CD4-positive, alpha-beta T cell (primary cell): ENCODE measurements around the gene CAPN10. TPM values are rescaled to one million over a fixed set of nuclear protein-coding genes. Genes with fewer than 3 reads are reported as not detected.

ENCODE experiments used
- ATAC-seq: fragments of 200-7000 bp; cut with Tn5 transposase; one replicate; pipeline ENCODE4 v1.10.0; 2022; ENCODE audit warnings: mild to moderate bottlenecking; ENCODE audit not compliant: poor library complexity
- CTCF ChIA-PET: fragments of 350-600 bp; sonication (Branson Sonifier 250); formaldehyde crosslinking; loops from one replicate; lab custom pipeline; 2021; ENCODE audit warnings: antibody characterized with exemption, inconsistent platforms; lab: Charles Lee
- POLR2A ChIA-PET: fragments of 350-600 bp; sonication (Branson Sonifier 250); formaldehyde crosslinking; loops from one replicate; lab custom pipeline; 2021; ENCODE audit warnings: antibody characterized with exemption, inconsistent platforms; lab: Charles Lee
- DNase-seq, 14 experiments: peaks; one replicate each; pipeline ENCODE4 v3.0.0-alpha.2; 2013 to 2020; ENCODE audit warnings: mixed read lengths in 2 of 14
- H3K27ac ChIP-seq, 2 donors: one replicate each; pipeline versions ENCODE4 v1.5.1 to v1.7.0; 2013; ENCODE audit warnings: low read length in 2 of 2, low read depth in 1 of 2, mild to moderate bottlenecking in 1 of 2
- H3K27me3 ChIP-seq, 2 experiments: 1 replicate in 1 of 2; 2 replicates in 1 of 2; pipeline versions ENCODE4 v1.6.1 to v1.7.0; 2013; ENCODE audit warnings: low read length in 2 of 2, control low read depth in 1 of 2, mild to moderate bottlenecking in 1 of 2, moderate library complexity in 1 of 2; ENCODE audit not compliant: insufficient read depth in 2 of 2, control insufficient read depth in 1 of 2
- H3K36me3 ChIP-seq: one replicate; pipeline ENCODE4 v1.6.1; 2013; ENCODE audit warnings: low read length, control low read depth; ENCODE audit not compliant: insufficient read depth
- H3K4me1 ChIP-seq: one replicate; pipeline ENCODE4 v1.6.1; 2013; ENCODE audit warnings: low read length, control low read depth; ENCODE audit not compliant: insufficient read depth
- H3K4me3 ChIP-seq: one replicate; pipeline ENCODE4 v1.5.1; 2013; ENCODE audit warnings: mild to moderate bottlenecking, low read length, moderate library complexity
- H3K9me3 ChIP-seq, 2 experiments: 1 replicate in 1 of 2; 2 replicates in 1 of 2; pipeline versions ENCODE4 v1.6.1 to v1.7.0; 2013; ENCODE audit warnings: low read length in 2 of 2, mild to moderate bottlenecking in 2 of 2, control low read depth in 1 of 2, moderate library complexity in 1 of 2; ENCODE audit not compliant: control insufficient read depth in 1 of 2, insufficient read depth in 1 of 2
- H3K27ac Mint-ChIP-seq: one replicate; pipeline ENCODE4 v1.8.0; 2020; ENCODE audit warnings: mixed read lengths
- H3K27me3 Mint-ChIP-seq: one replicate; pipeline ENCODE4 v1.8.0; 2021; ENCODE audit warnings: mixed read lengths
- H3K36me3 Mint-ChIP-seq: one replicate; pipeline ENCODE4 v1.8.0; 2021; ENCODE audit warnings: low read depth, mixed read lengths
- H3K4me1 Mint-ChIP-seq: one replicate; pipeline ENCODE4 v1.8.0; 2021; ENCODE audit warnings: low read depth, mixed read lengths
- H3K4me3 Mint-ChIP-seq: one replicate; pipeline ENCODE4 v1.8.0; 2020; ENCODE audit warnings: mild to moderate bottlenecking, mixed read lengths
- H3K9me3 Mint-ChIP-seq: one replicate; pipeline ENCODE4 v1.8.0; 2020; ENCODE audit warnings: mixed read lengths
- CTCF ChIP-seq: fragments of 200-600 bp; IDR thresholded peaks from one replicate; pipeline ENCODE4 v1.8.0; 2022; ENCODE audit warnings: antibody characterized with exemption, mild to moderate bottlenecking
- intact Hi-C, 2 experiments: fragments of 100-400 bp; cut with DNase I in 1 of 2; cut with micrococcal nuclease in 1 of 2; formaldehyde crosslinking; loops; one replicate each; pipeline versions ENCODE4 v1.15.1 to v1.9.0; 2023 to 2025; cut with DNase I, micrococcal nuclease
- total RNA-seq, 174 experiments: library from RNA in 2 of 174; stranded (reverse) in 2 of 174; gene quantifications; one replicate each; pipeline ENCODE4 v1.2.3 and lab custom pipeline; 2021 to 2026

CAPN10 gene
- total RNA-seq, 2 experiments from 2014 or later = 40.6 to 42.1 TPM

GRCh38 chr2:240567137-240567871 is 19.2 kb upstream of the CAPN10 start:
- intact Hi-C loops = loop anchor here (2.0 to 10.0 kb wide), 10 partner anchors 53 to 1317 kb away; partner anchors contain the start of genes COPS9 (in 1 of the 2), FARP2 (in 1 of the 2), GPR35 (in 1 of the 2) and HDAC4 (in 1 of the 2)
- no peaks in the 10 kb centered on the region for H3K9me3 ChIP-seq
- peak overlapping the region; percentile 87 for H3K4me3 ChIP-seq
- peaks cover 20% of the 10 kb centered on the region for H3K36me3 ChIP-seq
- DNase-seq (peak in 10 of 14 experiments; percentile 43 to 79 (median 58)), ATAC-seq (peak; percentile 8)
- Mint-ChIP-seq H3K27ac (peak overlapping the region; percentile 98), H3K9me3 (no peaks in the 10 kb centered on the region), H3K36me3 (peaks cover 57% of the 10 kb centered on the region), H3K4me1 (peaks cover 76% of the 10 kb centered on the region), H3K27me3 (no peaks in the 10 kb centered on the region), H3K4me3 (peak overlapping the region; percentile 96)
- no peak for TF ChIP-seq CTCF
- POLR2A ChIA-PET = interaction anchor here (1.2 to 7.3 kb wide), 7 partner anchors 10 to 748 kb away, joined by 4 to 224 read pairs (median 18); partner anchors contain the start of genes ANKMY1, CAPN10 and HDLBP
- CTCF ChIA-PET = interaction anchor here (0.6 to 5.3 kb wide), 7 partner anchors 9 to 54 kb away, joined by 4 to 54 read pairs (median 24); partner anchors contain the start of genes ANKMY1 and CAPN10
- peaks cover 88% of the 10 kb centered on the region for H3K4me1 ChIP-seq
- no peaks in the 10 kb centered on the region for H3K27me3 ChIP-seq
- peak overlapping the region; percentile 80 to 93 for H3K27ac ChIP-seq

GRCh38 chr2:240567872-240568677 is 18.5 kb upstream of the CAPN10 start, which contains the start of gene RNPEPL1:
Gene RNPEPL1 (plus strand): TSS chr2:240568484. CDS start chr2:240568587, 103 bp downstream.
- intact Hi-C loops = loop anchor here (2.0 to 10.0 kb wide), 10 partner anchors 53 to 1317 kb away; partner anchors contain the start of genes COPS9 (in 1 of the 2), FARP2 (in 1 of the 2), GPR35 (in 1 of the 2) and HDAC4 (in 1 of the 2)
- TF ChIP-seq CTCF = no peak
- Histone ChIP-seq H3K4me1 (peaks cover 88% of the 10 kb centered on the region), H3K27me3 (no peaks in the 10 kb centered on the region), H3K4me3 (peak within 1 kb of the TSS; percentile 87), H3K36me3 (peaks cover 21% of the 10 kb centered on the region), H3K9me3 (no peaks in the 10 kb centered on the region), H3K27ac (peak within 1 kb of the TSS; percentile 80 to 93)
- Mint-ChIP-seq H3K36me3 (peaks cover 51% of the 10 kb centered on the region), H3K4me3 (peak within 1 kb of the TSS; percentile 96), H3K27ac (peak within 1 kb of the TSS; percentile 98), H3K4me1 (peaks cover 69% of the 10 kb centered on the region), H3K9me3 (no peaks in the 10 kb centered on the region), H3K27me3 (no peaks in the 10 kb centered on the region)
- ATAC-seq (peak; percentile 12), DNase-seq (peak in 13 of 14 experiments; percentile 41 to 87 (median 54))
- POLR2A ChIA-PET = interaction anchor here (0.6 to 7.3 kb wide), 10 partner anchors 8 to 137 kb away, joined by 3 to 224 read pairs (median 6); partner anchors contain the start of genes ANKMY1, CAPN10 and DUSP28
- CTCF ChIA-PET = interaction anchor here (1.3 to 5.3 kb wide), 6 partner anchors 11 to 54 kb away, joined by 3 to 54 read pairs (median 28); partner anchors contain the start of genes ANKMY1 and CAPN10
